Transverse colon (tissue), 4 donors: ENCODE measurements around the gene GID4. TPM values are rescaled to one million over a fixed set of nuclear protein-coding genes. Genes with fewer than 3 reads are reported as not detected.

Experiments
- DNase-seq: peaks from one replicate; pipeline ENCODE4 v3.0.0-alpha.2; 2019
- H3K27ac ChIP-seq, 4 donors: fragments of 200-600 bp; sonication (generic); 2 replicates each; pipeline ENCODE4 v1.5.1; 2016 to 2018; ENCODE audit warnings: inconsistent platforms in 4 of 4
- H3K27me3 ChIP-seq: fragments of 200-600 bp; sonication (generic); 2 replicates; pipeline ENCODE4 v1.5.1; 2017; ENCODE audit warnings: inconsistent platforms
- H3K36me3 ChIP-seq, 4 donors: fragments of 200-600 bp; sonication (generic); 2 replicates each; pipeline ENCODE4 v1.5.1; 2017 to 2019; ENCODE audit warnings: inconsistent platforms in 4 of 4
- H3K4me1 ChIP-seq, 4 donors: fragments of 200-600 bp; sonication (generic); 2 replicates each; pipeline ENCODE4 v1.5.1; 2017 to 2020; ENCODE audit warnings: inconsistent platforms in 4 of 4
- H3K4me3 ChIP-seq, 4 donors: fragments of 200-600 bp; sonication (generic); 1 replicate in 1 of 4; 2 replicates in 3 of 4; pipeline versions ENCODE4 v1.5.1 to v1.6.1; 2017 to 2019; ENCODE audit warnings: inconsistent platforms in 4 of 4
- H3K9me3 ChIP-seq, 2 donors: fragments of 200-600 bp; sonication (generic); 2 replicates each; pipeline ENCODE4 v1.5.1; 2017 to 2019; ENCODE audit warnings: inconsistent platforms in 2 of 2
- EP300 ChIP-seq: sonication (generic); formaldehyde crosslinking; IDR thresholded peaks from one replicate; pipeline ENCODE4 v1.6.1; 2017; ENCODE audit warnings: antibody characterized with exemption, low read depth
- POLR2A ChIP-seq: fragments of 450-650 bp; IDR thresholded peaks from one replicate; pipeline ENCODE4 v1.6.1; 2016; ENCODE audit warnings: antibody characterized with exemption, mild to moderate bottlenecking, moderate library complexity
- POLR2AphosphoS5 ChIP-seq, 3 donors: sonication (generic); formaldehyde crosslinking; IDR thresholded peaks; one replicate each; pipeline ENCODE4 v1.6.1; 2016; ENCODE audit warnings: antibody characterized with exemption in 3 of 3
- WGBS, 2 donors: methylation state at CpG; one replicate each; pipeline ENCODE4 v1.1.5; 2018; ENCODE audit warnings: low coverage in 1 of 2; 5-methylcytosine and 5-hydroxymethylcytosine counted together
- in situ Hi-C, 4 donors: fragments of 200-750 bp; cut with MboI; loops; one replicate each; pipeline versions ENCODE4 v1.15.0 to v1.15.1; 2017; ENCODE audit warnings: low sequenced_read_pairs in 3 of 4, low pct_ligation_motif_present in 1 of 4, low pct_unique_long_range_greater_than_20kb in 1 of 4
- intact Hi-C: fragments of 100-400 bp; cut with DNase I; formaldehyde crosslinking; loops from one replicate; pipeline ENCODE4 v1.15.1; 2023; ENCODE audit warnings: low total_unique reads
- total RNA-seq, 4 donors: library from RNA; depleted of rRNA; stranded (reverse); fragments of >200 nt; gene quantifications; one replicate each; pipeline ENCODE4 v1.1.0, GENCODE V29; 2016
- TF ChIP-seq, protein P1 (sequence below), 5 experiments: fragments of 200-600 bp in 3 of 5; fragments of 450-650 bp in 2 of 5; sonication (generic) in 3 of 5; IDR thresholded peaks; 1 replicate in 2 of 5; 2 replicates in 3 of 5; pipeline ENCODE4 v1.5.1; 2016 to 2017; ENCODE audit warnings: antibody characterized with exemption in 5 of 5, inconsistent platforms in 3 of 5, mild to moderate bottlenecking in 2 of 5, moderate library complexity in 1 of 5

Gene GID4
- 10 to 100 TPM in 2 of 4 donors, 1 to 10 TPM in 2; 7.0 to 39.6 (median 9.4) TPM for total RNA-seq

DNA sequence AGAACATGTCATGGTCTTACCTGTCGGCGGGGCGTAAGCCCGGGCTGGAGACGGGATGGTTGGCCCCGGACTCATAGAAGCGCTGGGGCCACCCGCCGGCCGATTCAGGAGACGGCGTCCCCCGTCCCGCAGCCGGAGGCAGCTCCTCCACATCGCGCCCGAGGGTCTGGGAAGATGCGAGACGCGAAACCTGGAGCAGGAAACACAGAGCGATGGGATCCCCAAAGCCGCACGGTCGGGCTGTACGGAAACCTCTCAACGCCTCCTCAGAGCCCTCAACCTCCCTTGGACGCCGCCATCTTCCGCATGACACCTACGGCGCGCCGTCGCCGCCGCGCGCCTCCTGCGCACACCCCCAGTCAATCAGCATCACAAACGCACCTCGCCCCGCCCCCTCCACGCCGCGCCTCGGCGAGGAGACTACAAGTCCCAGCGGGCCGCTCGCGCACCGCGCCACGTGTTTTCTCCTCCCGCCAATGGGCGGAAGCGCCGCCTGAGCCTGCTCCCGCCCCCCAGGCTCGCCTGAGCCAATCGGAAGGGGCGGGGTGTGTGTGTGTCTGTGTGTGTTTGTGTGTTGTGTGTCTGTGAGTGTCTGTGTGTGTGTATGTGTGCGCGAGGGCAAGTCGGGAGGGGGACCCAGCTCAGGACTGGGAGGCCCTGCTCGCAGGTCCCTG, at the start of gene GID4, which contains the start of gene ATPAF2:
Gene GID4, plus strand, starts transcription at position 548 of the 674 bp plus-strand sequence. Its CDS starts 57 bp downstream, at position 605.
Gene ATPAF2, minus strand, starts transcription at position 308 of the 674 bp plus-strand sequence. Its CDS starts 155 bp downstream, at position 153.
- no peaks in the 10 kb centered on the region for H3K27me3 ChIP-seq
- 1% methylated on average over 27 of the region's 67 CpGs; no CpG with 5 or more reads in 1 of the 2 donors for WGBS, 2 donors
- no peaks in the 10 kb centered on the region for H3K36me3 ChIP-seq
- peak; percentile 100 for DNase-seq
- H3K4me1 ChIP-seq: peaks cover 20 to 35% (median 28%) of the 10 kb centered on the region in 4 donors
- H3K4me3 ChIP-seq: peak within 1 kb of the TSS; percentile 68 to 94 (median 83)
- in situ Hi-C loops: loop anchor here (5.0 to 25.0 kb wide), 6 partner anchors 144 to 362 kb away; partner anchors contain the start of gene RAI1 (in 2 of the 4)
- TF ChIP-seq EP300 (no peak), POLR2AphosphoS5 (IDR thresholded peaks at IDR 0.05) (peak; percentile 71 to 81 (median 78)), POLR2A (peak; percentile 54)
- TF ChIP-seq, protein P1, sequence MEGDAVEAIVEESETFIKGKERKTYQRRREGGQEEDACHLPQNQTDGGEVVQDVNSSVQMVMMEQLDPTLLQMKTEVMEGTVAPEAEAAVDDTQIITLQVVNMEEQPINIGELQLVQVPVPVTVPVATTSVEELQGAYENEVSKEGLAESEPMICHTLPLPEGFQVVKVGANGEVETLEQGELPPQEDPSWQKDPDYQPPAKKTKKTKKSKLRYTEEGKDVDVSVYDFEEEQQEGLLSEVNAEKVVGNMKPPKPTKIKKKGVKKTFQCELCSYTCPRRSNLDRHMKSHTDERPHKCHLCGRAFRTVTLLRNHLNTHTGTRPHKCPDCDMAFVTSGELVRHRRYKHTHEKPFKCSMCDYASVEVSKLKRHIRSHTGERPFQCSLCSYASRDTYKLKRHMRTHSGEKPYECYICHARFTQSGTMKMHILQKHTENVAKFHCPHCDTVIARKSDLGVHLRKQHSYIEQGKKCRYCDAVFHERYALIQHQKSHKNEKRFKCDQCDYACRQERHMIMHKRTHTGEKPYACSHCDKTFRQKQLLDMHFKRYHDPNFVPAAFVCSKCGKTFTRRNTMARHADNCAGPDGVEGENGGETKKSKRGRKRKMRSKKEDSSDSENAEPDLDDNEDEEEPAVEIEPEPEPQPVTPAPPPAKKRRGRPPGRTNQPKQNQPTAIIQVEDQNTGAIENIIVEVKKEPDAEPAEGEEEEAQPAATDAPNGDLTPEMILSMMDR (IDR thresholded peaks at IDR 0.05): peak in 1 of 5 experiments; percentile 27
- intact Hi-C loops: loop anchor here (5.0 kb wide), 1 partner anchor 172 kb away; no protein-coding TSS in a partner anchor
- peak within 1 kb of the TSS; percentile 83 to 92 (median 90) for H3K27ac ChIP-seq
- H3K9me3 ChIP-seq: no peaks in the 10 kb centered on the region

DNA sequence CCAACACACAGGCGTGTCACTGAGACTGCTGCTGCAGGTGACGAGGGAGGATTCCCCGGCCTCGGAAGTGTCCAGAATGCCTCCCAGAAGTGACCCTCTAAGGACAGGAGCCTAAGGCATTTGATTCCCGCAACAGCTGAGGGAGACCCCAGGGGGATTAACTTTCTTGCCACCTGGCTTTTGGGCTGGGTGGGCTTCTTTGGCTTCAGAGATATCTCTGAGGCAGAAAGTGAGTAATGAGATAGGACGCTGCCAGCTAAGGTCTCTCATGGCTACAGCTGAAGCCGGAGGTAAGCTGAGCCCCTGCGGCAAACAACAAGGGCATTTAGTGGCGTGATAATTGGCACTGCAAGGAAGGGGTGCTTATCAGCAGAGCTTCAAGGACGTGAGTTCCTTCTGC, 49.6 kb upstream of the GID4 start:
- in situ Hi-C loops (no loop called here), intact Hi-C loops (no loop called here)
- no peak for DNase-seq
- H3K27ac ChIP-seq: no peak overlapping the region
- no peaks in the 10 kb centered on the region for H3K27me3 ChIP-seq
- H3K4me1 ChIP-seq: no peaks in the 10 kb centered on the region
- H3K9me3 ChIP-seq: no peaks in the 10 kb centered on the region
- WGBS, 2 donors: 91% methylated on average over 10 of the region's 10 CpGs; no CpG with 5 or more reads in 1 of the 2 donors
- no peaks in the 10 kb centered on the region for H3K36me3 ChIP-seq
- H3K4me3 ChIP-seq: no peak overlapping the region
- no peak for TF ChIP-seq EP300
- no peak for TF ChIP-seq POLR2A
- TF ChIP-seq POLR2AphosphoS5 (IDR thresholded peaks at IDR 0.05): no peak
- TF ChIP-seq, protein P1 (IDR thresholded peaks at IDR 0.05): no peak

DNA sequence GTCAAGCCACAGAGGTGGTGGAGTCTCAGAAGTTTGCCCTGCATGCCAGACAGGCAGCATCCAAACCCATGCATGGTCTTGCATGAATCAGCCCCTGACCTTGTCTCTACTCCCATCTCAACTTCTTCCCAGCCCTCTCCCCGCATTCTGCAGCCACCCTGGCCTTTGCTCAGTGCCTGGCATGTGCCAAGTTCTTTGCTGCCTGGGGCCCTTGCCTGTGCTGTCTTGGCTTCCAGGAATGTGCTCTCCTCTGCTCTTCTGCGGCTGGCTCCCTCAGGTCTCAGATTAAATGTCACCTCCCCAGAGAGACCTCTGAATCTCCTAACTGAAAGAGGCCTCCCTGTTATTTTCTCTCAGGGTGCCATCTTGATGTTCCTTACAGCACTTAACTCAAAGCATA, 48.9 kb upstream of the GID4 start:
- Histone ChIP-seq H3K4me3 (no peak overlapping the region), H3K36me3 (no peaks in the 10 kb centered on the region), H3K27me3 (no peaks in the 10 kb centered on the region), H3K4me1 (no peaks in the 10 kb centered on the region), H3K27ac (no peak overlapping the region), H3K9me3 (no peaks in the 10 kb centered on the region)
- TF ChIP-seq POLR2A (no peak), POLR2AphosphoS5 (IDR thresholded peaks at IDR 0.05) (no peak), EP300 (no peak)
- TF ChIP-seq, protein P1 (IDR thresholded peaks at IDR 0.05): no peak
- intact Hi-C loops (no loop called here), in situ Hi-C loops (no loop called here)
- WGBS, 2 donors: 96 to 100% methylated on average over 2 of the region's 2 CpGs
- no peak for DNase-seq

DNA sequence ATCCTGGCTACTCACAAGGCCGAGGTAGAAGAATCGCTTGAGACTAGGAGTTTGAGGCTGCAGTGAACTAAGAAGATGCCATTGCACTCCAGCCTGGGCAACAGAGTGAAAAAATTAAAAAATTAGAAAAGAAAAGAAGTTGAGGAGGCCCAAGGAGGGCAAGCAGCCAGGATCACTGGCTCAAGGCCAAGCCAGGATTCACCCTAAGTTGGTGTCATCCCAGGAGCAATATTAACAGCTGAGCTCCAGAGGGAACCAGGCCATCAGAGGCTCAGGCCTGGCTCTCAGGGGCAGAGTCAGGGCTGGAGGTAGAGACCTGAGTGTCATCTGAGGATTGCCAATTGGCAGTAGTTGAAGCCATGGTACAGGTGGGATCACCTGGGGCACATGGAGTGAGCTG, 45.8 kb upstream of the GID4 start:
- 80 to 85% methylated on average over 2 of the region's 2 CpGs for WGBS, 2 donors
- intact Hi-C loops: no loop called here

More for the DNA sequence above, 45.8 kb upstream of the GID4 start:
- in situ Hi-C loops: no loop called here
- Histone ChIP-seq H3K9me3 (no peaks in the 10 kb centered on the region), H3K4me1 (no peaks in the 10 kb centered on the region), H3K36me3 (no peaks in the 10 kb centered on the region), H3K27me3 (no peaks in the 10 kb centered on the region), H3K27ac (no peak overlapping the region), H3K4me3 (no peak overlapping the region)
- DNase-seq: no peak
- TF ChIP-seq EP300 (no peak), POLR2A (no peak), POLR2AphosphoS5 (IDR thresholded peaks at IDR 0.05) (no peak)
- TF ChIP-seq, protein P1 (IDR thresholded peaks at IDR 0.05): no peak
